ENCODE measurements around the gene P4HTM.

The P4HTM gene

GRCh38 chr3:49025005-49025792 lies 35.2 kb downstream of the P4HTM start:
- DNase-seq (ENCODE audit: low read depth), result no peak

- DNase-seq (ENCODE audit: low read depth), result no peak
These were observed 35.9 kb downstream of the P4HTM start for GRCh38 chr3:49025793-49026520.

- DNase-seq (ENCODE audit: low read depth), result no peak
These were observed 36.5 kb downstream of the P4HTM start for GRCh38 chr3:49026536-49026935.

GRCh38 chr3:49027634-49028033 lies 37.6 kb downstream of the P4HTM start:
- DNase-seq (ENCODE audit: low read depth), result no peak

- no peak for DNase-seq (ENCODE audit: low read depth)
These were observed 38.2 kb downstream of the P4HTM start for GRCh38 chr3:49028298-49028672.

- DNase-seq (ENCODE audit: low read depth), result peak; percentile 90
These were observed 38.9 kb downstream of the P4HTM start, which contains the start of gene IMPDH2 for GRCh38 chr3:49028673-49029562. IMPDH2 (minus strand) TSS chr3:49029398; CDS start chr3:49029350, 48 bp downstream.

GRCh38 chr3:49029563-49029884 lies 39.5 kb downstream of the P4HTM start:
- DNase-seq (ENCODE audit: low read depth), result no peak

- DNase-seq (ENCODE audit: low read depth), result no peak
These were observed 40.3 kb downstream of the P4HTM start for GRCh38 chr3:49030321-49030720.

GRCh38 chr3:49032646-49033304 lies 42.7 kb downstream of the P4HTM start:
- no peak for DNase-seq (ENCODE audit: low read depth)

GRCh38 chr3:49034650-49035049 lies 44.6 kb downstream of the P4HTM start:
- DNase-seq (ENCODE audit: low read depth), result no peak

GRCh38 chr3:49035281-49035680 lies 45.2 kb downstream of the P4HTM start:
- DNase-seq (ENCODE audit: low read depth), result no peak

GRCh38 chr3:49053543-49053942 lies 63.5 kb downstream of the P4HTM start:
- DNase-seq (ENCODE audit: low read depth), result no peak

GRCh38 chr3:49054344-49054862 lies 64.4 kb downstream of the P4HTM start:
- DNase-seq (ENCODE audit: low read depth), result no peak

Data from stimulated activated CD8-positive, alpha-beta memory T cell treated with anti-CD3 and anti-CD28 coated beads, Interleukin-12 subunit alpha, Interleukin-12 subunit beta, amount 100 ng/mL, for 1 hour (primary cell).